Gastrocnemius medialis (tissue), 4 donors: Measurements from ENCODE around the gene OR2T11. TPM values are rescaled to one million over a fixed set of nuclear protein-coding genes. Genes with fewer than 3 reads are reported as not detected.
"Not testable (repeated sequence)": the region's sequence is repeated elsewhere in the genome, so short reads cannot be mapped to it uniquely, and the experiment has no call there.

ENCODE experiments used
- ATAC-seq, 2 donors: fragments of 150-250 bp; one replicate each; pipeline ENCODE4 v1.9.1; 2016
- DNase-seq, 2 donors: peaks; one replicate each; pipeline ENCODE4 v3.0.0-alpha.2; 2019
- H3K27ac ChIP-seq, 4 donors: fragments of 200-600 bp; sonication (generic); 1 replicate in 1 of 4; 2 replicates in 3 of 4; pipeline ENCODE4 v1.5.1; 2016 to 2018; ENCODE audit warnings: mild to moderate bottlenecking in 2 of 4, moderate library complexity in 1 of 4
- H3K27me3 ChIP-seq, 3 donors: fragments of 200-600 bp; sonication (generic) in 2 of 3; 1 replicate in 1 of 3; 2 replicates in 2 of 3; pipeline versions ENCODE4 v1.5.1 to v1.6.0; 2016 to 2019; ENCODE audit warnings: mild to moderate bottlenecking in 1 of 3, moderate library complexity in 1 of 3
- H3K36me3 ChIP-seq, 2 donors: fragments of 200-600 bp; sonication (generic) in 1 of 2; one replicate each; pipeline ENCODE4 v1.5.1; 2017 to 2018
- H3K4me1 ChIP-seq, 2 donors: fragments of 200-600 bp; sonication (generic) in 1 of 2; one replicate each; pipeline ENCODE4 v1.5.1; 2016 to 2017; ENCODE audit warnings: mild to moderate bottlenecking in 2 of 2
- H3K4me3 ChIP-seq, 4 donors: fragments of 200-600 bp; sonication (generic) in 3 of 4; 1 replicate in 1 of 4; 2 replicates in 3 of 4; pipeline ENCODE4 v1.5.1; 2016 to 2019; ENCODE audit warnings: mild to moderate bottlenecking in 2 of 4
- H3K9me3 ChIP-seq, 3 donors: fragments of 200-600 bp; sonication (generic) in 2 of 3; 1 replicate in 1 of 3; 2 replicates in 2 of 3; pipeline ENCODE4 v1.5.1; 2016 to 2019
- POLR2A ChIP-seq, 2 donors: fragments of 450-650 bp; IDR thresholded peaks; one replicate each; pipeline ENCODE4 v1.6.1; 2017; ENCODE audit warnings: antibody characterized with exemption in 2 of 2, mild to moderate bottlenecking in 2 of 2, moderate library complexity in 2 of 2
- in situ Hi-C, 4 donors: fragments of 200-750 bp; cut with MboI; loops; one replicate each; pipeline versions ENCODE4 v1.15.0 to v1.8.0; 2017; ENCODE audit warnings: low sequenced_read_pairs in 4 of 4
- intact Hi-C: fragments of 100-400 bp; cut with DNase I; formaldehyde crosslinking; loops from one replicate; pipeline ENCODE4 v1.15.1; 2023; ENCODE audit warnings: low total_unique reads
- total RNA-seq, 4 donors: library from RNA; depleted of rRNA; stranded (reverse); fragments of >200 nt; gene quantifications; one replicate each; pipeline versions ENCODE4 v1.1.0 to v1.2.3, GENCODE V29; 2016
- TF ChIP-seq, protein P1 (sequence below), 5 experiments: fragments of 450-650 bp in 3 of 5; fragments of 200-600 bp in 2 of 5; sonication (generic) in 2 of 5; IDR thresholded peaks in 4 of 5; conservative IDR thresholded peaks in 1 of 5; 1 replicate in 4 of 5; 2 replicates in 1 of 5; pipeline ENCODE4 v1.5.1; 2016 to 2019; ENCODE audit warnings: antibody characterized with exemption in 5 of 5, mild to moderate bottlenecking in 3 of 5, moderate library complexity in 3 of 5

Gene OR2T11
- total RNA-seq, 4 donors from 2014 or later: not detected

DNA sequence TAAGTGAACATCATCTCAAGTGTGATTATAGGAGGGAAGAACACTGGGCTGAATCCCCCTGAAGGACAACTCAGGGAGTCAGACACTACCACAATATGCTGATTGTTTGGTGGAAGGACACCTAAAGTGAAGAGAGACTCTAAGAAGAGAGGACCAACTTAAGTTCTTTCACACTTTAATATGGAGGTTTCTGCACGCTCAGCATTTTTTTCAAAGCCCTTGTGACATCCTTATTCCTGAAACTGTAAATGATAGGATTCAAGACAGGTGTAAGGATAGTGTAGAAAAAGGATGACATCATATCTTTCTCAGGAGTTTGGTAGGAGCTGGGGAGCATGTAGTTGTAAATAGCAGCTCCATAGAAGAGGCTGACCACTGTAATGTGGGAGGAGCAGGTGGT lies 42.2 kb downstream of the OR2T11 start:
- no peak overlapping the region for H3K4me3 ChIP-seq
- H3K9me3 ChIP-seq: no peaks in the 10 kb centered on the region
- no peaks in the 10 kb centered on the region for H3K36me3 ChIP-seq
- in situ Hi-C loops: no loop called here
- DNase-seq: no peak
- no peaks in the 10 kb centered on the region for H3K4me1 ChIP-seq
- intact Hi-C loops: no loop called here
- TF ChIP-seq POLR2A (IDR thresholded peaks at IDR 0.05): no peak
- TF ChIP-seq, protein P1, sequence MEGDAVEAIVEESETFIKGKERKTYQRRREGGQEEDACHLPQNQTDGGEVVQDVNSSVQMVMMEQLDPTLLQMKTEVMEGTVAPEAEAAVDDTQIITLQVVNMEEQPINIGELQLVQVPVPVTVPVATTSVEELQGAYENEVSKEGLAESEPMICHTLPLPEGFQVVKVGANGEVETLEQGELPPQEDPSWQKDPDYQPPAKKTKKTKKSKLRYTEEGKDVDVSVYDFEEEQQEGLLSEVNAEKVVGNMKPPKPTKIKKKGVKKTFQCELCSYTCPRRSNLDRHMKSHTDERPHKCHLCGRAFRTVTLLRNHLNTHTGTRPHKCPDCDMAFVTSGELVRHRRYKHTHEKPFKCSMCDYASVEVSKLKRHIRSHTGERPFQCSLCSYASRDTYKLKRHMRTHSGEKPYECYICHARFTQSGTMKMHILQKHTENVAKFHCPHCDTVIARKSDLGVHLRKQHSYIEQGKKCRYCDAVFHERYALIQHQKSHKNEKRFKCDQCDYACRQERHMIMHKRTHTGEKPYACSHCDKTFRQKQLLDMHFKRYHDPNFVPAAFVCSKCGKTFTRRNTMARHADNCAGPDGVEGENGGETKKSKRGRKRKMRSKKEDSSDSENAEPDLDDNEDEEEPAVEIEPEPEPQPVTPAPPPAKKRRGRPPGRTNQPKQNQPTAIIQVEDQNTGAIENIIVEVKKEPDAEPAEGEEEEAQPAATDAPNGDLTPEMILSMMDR (IDR thresholded peaks at IDR 0.05 in 4 of 5, conservative IDR thresholded peaks at IDR 0.05 in 1 of 5): no peak
- no peaks in the 10 kb centered on the region for H3K27me3 ChIP-seq
- no peak for ATAC-seq
- H3K27ac ChIP-seq: no peak overlapping the region

DNA sequence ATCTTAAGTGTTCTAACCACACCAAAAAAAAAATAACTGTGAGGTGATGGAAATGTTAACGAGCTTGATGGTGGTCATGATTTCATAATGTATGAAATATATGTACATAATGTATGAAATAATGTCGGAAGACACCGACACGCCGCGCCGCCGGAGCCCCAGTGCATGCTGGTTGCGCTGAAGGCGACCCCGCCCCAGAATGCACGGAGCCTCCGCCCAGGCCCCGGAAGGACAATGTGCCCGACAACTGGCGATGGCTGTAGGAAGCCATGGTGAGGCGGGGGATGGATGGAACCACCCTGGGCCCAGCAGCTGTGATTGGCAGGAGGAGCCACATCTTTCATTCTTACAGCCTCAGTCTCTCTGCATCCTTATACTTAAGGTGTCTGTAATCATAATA lies 44.8 kb downstream of the OR2T11 start:
- DNase-seq: no peak
- TF ChIP-seq POLR2A (IDR thresholded peaks at IDR 0.05): no peak
- TF ChIP-seq, protein P1 (IDR thresholded peaks at IDR 0.05 in 4 of 5, conservative IDR thresholded peaks at IDR 0.05 in 1 of 5): no peak
- H3K27me3 ChIP-seq: no peaks in the 10 kb centered on the region
- ATAC-seq: no peak
- no peaks in the 10 kb centered on the region for H3K9me3 ChIP-seq
- no peaks in the 10 kb centered on the region for H3K36me3 ChIP-seq
- no peaks in the 10 kb centered on the region for H3K4me1 ChIP-seq
- in situ Hi-C loops (no loop called here), intact Hi-C loops (no loop called here)
- no peak overlapping the region for H3K27ac ChIP-seq
- no peak overlapping the region for H3K4me3 ChIP-seq

DNA sequence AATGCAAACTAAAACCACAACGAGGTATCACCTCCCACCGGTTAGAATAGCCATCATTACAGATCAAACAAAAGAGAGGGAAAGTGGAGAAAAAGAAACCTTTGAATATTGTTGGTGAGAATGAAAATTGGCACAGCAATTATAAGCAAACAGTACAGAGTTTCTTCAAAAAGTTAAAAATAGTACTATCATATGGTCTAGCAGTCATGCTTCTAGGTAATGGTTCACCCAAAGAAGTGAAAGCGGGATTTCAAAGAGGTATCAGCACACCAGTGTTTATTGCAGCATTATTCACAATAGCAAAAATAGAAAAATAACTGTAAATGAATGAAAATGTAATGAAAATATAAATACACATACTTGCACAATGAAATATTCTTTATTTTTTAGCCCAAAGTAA lies 45.6 kb downstream of the OR2T11 start:
- Histone ChIP-seq H3K27me3 (no peaks in the 10 kb centered on the region), H3K36me3 (no peaks in the 10 kb centered on the region), H3K4me3 (no peak overlapping the region), H3K9me3 (no peaks in the 10 kb centered on the region), H3K4me1 (no peaks in the 10 kb centered on the region), H3K27ac (no peak overlapping the region)
- in situ Hi-C loops: no loop called here
- ATAC-seq (no peak), DNase-seq (no peak)
- no peak for TF ChIP-seq POLR2A (IDR thresholded peaks at IDR 0.05)
- TF ChIP-seq, protein P1 (IDR thresholded peaks at IDR 0.05 in 4 of 5, conservative IDR thresholded peaks at IDR 0.05 in 1 of 5): no peak
- intact Hi-C loops: no loop called here

DNA sequence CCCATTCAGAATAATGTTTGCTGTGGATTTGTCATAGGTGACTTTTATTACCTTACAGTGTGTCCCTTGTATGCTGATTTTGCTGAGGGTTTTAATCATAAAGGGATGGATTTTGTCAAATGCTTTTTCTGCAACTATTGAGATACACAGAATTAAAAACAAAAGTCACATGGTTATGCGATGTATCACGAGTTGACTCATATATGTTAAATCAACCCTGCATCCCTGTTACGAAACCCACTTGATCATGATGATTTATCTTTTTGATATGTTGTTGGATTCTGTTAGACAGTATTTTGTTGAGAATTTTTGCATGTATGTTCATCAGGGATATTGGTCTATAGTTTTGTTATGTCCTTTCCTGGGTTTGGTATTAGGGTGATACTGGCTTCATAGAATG lies 49.6 kb downstream of the OR2T11 start:
- no peak overlapping the region for H3K27ac ChIP-seq
- H3K36me3 ChIP-seq: no peaks in the 10 kb centered on the region
- TF ChIP-seq, protein P1 (IDR thresholded peaks at IDR 0.05 in 4 of 5, conservative IDR thresholded peaks at IDR 0.05 in 1 of 5): no peak
- no peak for TF ChIP-seq POLR2A (IDR thresholded peaks at IDR 0.05)
- DNase-seq (no peak), ATAC-seq (no peak)
- intact Hi-C loops (no loop called here), in situ Hi-C loops (no loop called here)
- H3K4me1 ChIP-seq: no peaks in the 10 kb centered on the region
- H3K27me3 ChIP-seq: no peaks in the 10 kb centered on the region
- no peaks in the 10 kb centered on the region for H3K9me3 ChIP-seq
- no peak overlapping the region for H3K4me3 ChIP-seq

- intact Hi-C loops: no loop called here
- Histone ChIP-seq H3K27ac (no peak overlapping the region), H3K4me3 (no peak overlapping the region), H3K36me3 (no peaks in the 10 kb centered on the region), H3K9me3 (no peaks in the 10 kb centered on the region), H3K27me3 (no peaks in the 10 kb centered on the region), H3K4me1 (no peaks in the 10 kb centered on the region)
- DNase-seq (no peak), ATAC-seq (no peak)
- TF ChIP-seq, protein P1 (IDR thresholded peaks at IDR 0.05 in 4 of 5, conservative IDR thresholded peaks at IDR 0.05 in 1 of 5): no peak
- TF ChIP-seq POLR2A (IDR thresholded peaks at IDR 0.05): no peak
- in situ Hi-C loops: no loop called here
Observed at GRCh38 chr1:248576260-248576980, 58.5 kb downstream of the OR2T11 start.

DNA sequence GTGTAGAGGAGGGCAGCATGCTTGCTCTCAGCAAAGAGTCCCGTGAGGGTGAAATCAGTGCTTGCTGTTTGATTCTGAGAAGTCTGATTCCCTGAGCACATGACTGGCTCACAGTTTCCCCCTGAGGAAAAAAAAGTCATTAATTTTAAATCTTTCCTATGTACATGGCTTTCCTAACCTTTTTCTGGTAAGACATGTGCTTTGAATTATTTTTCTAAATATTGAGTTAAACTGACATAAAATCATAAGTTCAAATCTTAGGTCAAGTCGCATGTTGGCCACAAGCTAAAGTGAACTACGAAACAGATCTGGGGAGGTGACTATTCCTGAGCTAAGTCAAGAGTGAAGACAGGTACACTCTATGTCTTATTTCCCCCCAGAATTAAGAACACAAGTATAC lies 60.2 kb downstream of the OR2T11 start, which contains the start of gene OR2T34:
Gene OR2T34, minus strand, starts transcription at position 101 of the 400 bp plus-strand sequence. Its CDS starts 0 bp downstream, at position 101.
- H3K36me3 ChIP-seq, ATAC-seq, H3K27me3 ChIP-seq, DNase-seq, in situ Hi-C loops, H3K4me1 ChIP-seq, H3K27ac ChIP-seq, H3K9me3 ChIP-seq, intact Hi-C loops, H3K4me3 ChIP-seq: not testable (repeated sequence)

DNA sequence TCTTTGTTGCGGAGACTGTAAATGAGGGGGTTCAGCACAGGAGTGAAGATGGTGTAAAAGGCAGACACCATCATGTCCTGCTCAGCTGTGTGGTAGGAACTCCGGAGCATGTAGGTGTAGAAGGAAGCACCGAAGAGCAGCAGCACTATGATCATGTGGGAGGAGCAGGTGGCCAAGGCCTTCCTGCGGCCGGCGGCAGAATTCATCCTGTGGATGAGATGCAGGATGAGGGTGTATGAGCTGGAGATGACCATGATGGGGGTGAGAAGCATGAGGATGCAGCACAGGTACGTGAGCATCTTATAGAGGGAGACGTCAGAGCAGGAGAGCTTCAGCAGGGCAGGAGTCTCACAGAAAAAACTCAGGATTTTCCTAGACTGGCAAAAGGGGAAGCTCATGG lies 61.0 kb downstream of the OR2T11 start:
- H3K27me3 ChIP-seq, H3K4me3 ChIP-seq, H3K4me1 ChIP-seq, H3K9me3 ChIP-seq, H3K36me3 ChIP-seq, DNase-seq, in situ Hi-C loops, intact Hi-C loops, H3K27ac ChIP-seq, ATAC-seq: not testable (repeated sequence)
